ENCODE results near the gene SLC25A42.

- TF ChIP-seq ZNF138 (CRISPR knock-in tag; conservative IDR thresholded peaks at IDR 0.05) (no peak), USF1 (CRISPR knock-in tag; IDR thresholded peaks at IDR 0.05) (no peak), CTCF (IDR thresholded peaks at IDR 0.05) (no peak), NR1H2 (CRISPR knock-in tag; IDR thresholded peaks at IDR 0.05) (no peak), ATF2 (CRISPR knock-in tag; IDR thresholded peaks at IDR 0.05; ENCODE audit: borderline replicate concordance, low read depth) (no peak), SP1 (CRISPR knock-in tag; conservative IDR thresholded peaks at IDR 0.05) (no peak)
- TF ChIP-seq, protein P1, sequence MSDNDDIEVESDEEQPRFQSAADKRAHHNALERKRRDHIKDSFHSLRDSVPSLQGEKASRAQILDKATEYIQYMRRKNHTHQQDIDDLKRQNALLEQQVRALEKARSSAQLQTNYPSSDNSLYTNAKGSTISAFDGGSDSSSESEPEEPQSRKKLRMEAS (CRISPR knock-in tag; IDR thresholded peaks at IDR 0.05), result no peak
These were observed 45.8 kb downstream of the SLC25A42 start for GRCh38 chr19:19109601-19110000.
